HEK293T (cell line): ENCODE measurements around the gene CLCA1.

Experiments
- BHLHE40 ChIP-seq: fragments of 450-650 bp; IDR thresholded peaks from 2 replicates; pipeline ENCODE4 v1.6.1; 2016; ENCODE audit warnings: mild to moderate bottlenecking, moderate library complexity, borderline replicate concordance
- ELF4 ChIP-seq: fragments of 450-650 bp; IDR thresholded peaks from 2 replicates; pipeline ENCODE4 v1.6.1; 2017; ENCODE audit warnings: antibody characterized with exemption
- FOXA1 ChIP-seq: fragments of 450-650 bp; IDR thresholded peaks from 2 replicates; pipeline ENCODE4 v1.6.1; 2016; ENCODE audit warnings: mild to moderate bottlenecking
- FOXK2 ChIP-seq: fragments of 450-650 bp; IDR thresholded peaks from 2 replicates; pipeline ENCODE4 v1.6.1; 2016; ENCODE audit warnings: mild to moderate bottlenecking
- FOXM1 ChIP-seq: fragments of 450-650 bp; IDR thresholded peaks from 2 replicates; pipeline ENCODE4 v1.6.1; 2017; ENCODE audit warnings: mild to moderate bottlenecking, borderline replicate concordance
- HDGF ChIP-seq: fragments of 450-650 bp; IDR thresholded peaks from 2 replicates; pipeline ENCODE4 v1.6.1; 2017; ENCODE audit warnings: antibody characterized with exemption, borderline replicate concordance
- L3MBTL2 ChIP-seq: fragments of 450-650 bp; conservative IDR thresholded peaks from 2 replicates; pipeline ENCODE4 v1.6.1; 2016; ENCODE audit warnings: mild to moderate bottlenecking
- NFRKB ChIP-seq: fragments of 450-650 bp; IDR thresholded peaks from 2 replicates; pipeline ENCODE4 v1.6.1; 2016; ENCODE audit warnings: mild to moderate bottlenecking, moderate library complexity
- SP1 ChIP-seq: fragments of 450-650 bp; IDR thresholded peaks from 2 replicates; pipeline ENCODE4 v1.6.1; 2017
- TARDBP ChIP-seq: fragments of 450-650 bp; IDR thresholded peaks from 2 replicates; pipeline ENCODE4 v1.6.1; 2016
- TF ChIP-seq, protein P1 (sequence below): fragments of 450-650 bp; IDR thresholded peaks from 2 replicates; pipeline ENCODE4 v1.6.1; 2016

DNA sequence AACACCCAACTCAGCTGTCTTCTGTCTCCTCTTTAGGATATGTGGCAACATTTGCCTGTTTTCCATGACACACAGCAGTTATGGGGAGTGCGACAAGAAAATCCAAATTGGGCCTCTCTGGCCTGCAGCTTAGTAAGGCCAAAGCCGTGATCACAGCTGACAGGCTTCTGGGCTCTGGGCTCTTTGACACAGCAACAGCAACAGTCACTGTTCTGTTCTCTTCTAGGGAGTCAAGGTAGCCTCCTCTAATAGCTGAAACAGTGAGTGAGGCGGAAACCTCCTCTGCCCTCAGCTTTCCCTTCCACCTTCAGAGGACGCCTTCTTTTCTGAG lies 19.0 kb downstream of the CLCA1 start:
- TF ChIP-seq TARDBP (no peak), FOXA1 (no peak), SP1 (no peak), FOXK2 (no peak), BHLHE40 (no peak), ELF4 (no peak), FOXM1 (no peak), L3MBTL2 (no peak), HDGF (no peak), NFRKB (no peak)
- TF ChIP-seq, protein P1, sequence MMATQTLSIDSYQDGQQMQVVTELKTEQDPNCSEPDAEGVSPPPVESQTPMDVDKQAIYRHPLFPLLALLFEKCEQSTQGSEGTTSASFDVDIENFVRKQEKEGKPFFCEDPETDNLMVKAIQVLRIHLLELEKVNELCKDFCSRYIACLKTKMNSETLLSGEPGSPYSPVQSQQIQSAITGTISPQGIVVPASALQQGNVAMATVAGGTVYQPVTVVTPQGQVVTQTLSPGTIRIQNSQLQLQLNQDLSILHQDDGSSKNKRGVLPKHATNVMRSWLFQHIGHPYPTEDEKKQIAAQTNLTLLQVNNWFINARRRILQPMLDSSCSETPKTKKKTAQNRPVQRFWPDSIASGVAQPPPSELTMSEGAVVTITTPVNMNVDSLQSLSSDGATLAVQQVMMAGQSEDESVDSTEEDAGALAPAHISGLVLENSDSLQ: no peak
